ENCODE data around the gene SPAG8. TPM values are rescaled to one million over a fixed set of nuclear protein-coding genes. Genes with fewer than 3 reads are reported as not detected.

SPAG8 gene
- total and polyA plus RNA-seq, 2 donors from 2014 or later = 2.4 to 6.1 TPM

DNA sequence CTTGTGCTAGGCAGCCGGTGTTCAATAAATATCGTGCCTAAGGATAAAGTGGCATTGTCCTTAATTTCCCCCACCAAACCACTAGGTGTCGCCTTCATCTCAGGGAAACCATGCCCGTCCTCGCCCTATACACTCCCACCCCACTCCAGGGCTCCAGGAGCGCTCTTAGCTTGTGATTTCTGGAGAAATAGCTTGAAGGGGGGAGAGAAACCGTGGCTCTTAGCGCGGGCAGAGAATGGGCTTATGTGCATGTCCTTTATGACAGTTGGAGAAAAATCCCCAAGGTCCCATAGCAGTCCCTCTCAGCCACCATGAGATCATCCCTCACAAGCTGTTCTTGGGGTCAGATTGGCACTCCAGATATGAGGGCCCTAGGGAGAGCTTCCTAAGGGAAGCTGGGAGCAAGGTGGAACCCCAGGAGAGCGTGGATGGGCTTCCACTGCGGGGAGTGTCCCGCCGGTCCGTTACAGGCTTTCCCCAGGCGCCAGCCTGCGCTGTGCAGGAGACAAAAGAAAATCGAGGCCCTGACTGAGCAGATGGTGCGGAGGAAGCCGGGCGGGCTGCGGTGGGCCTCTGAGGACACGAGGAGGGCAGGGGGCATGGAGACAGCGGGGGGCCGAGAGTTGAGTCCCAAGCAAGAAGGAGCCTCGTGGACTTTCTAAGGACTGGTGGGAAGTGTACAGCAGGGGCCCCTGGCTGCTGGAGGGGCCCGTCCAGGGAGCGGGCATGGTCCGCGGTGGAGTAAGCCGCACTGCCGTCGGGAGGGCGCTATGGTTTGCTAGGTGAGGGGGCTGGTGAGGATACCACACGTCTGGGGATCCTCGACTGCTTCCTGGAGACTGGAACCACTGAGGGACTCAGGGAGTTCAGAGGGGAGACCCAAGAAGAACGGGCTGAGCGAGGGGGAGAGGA, 21.4 kb downstream of the SPAG8 start:
- peak; percentile 81 to 94 (median 86) for DNase-seq
- Histone ChIP-seq H3K27me3 (ENCODE audit: control insufficient read depth, insufficient read depth, low read length) (no peaks in the 10 kb centered on the region), H3K27ac (ENCODE audit: low read depth in 2 of 2, low read length in 2 of 2) (no peak overlapping the region), H3K9ac (ENCODE audit: low read length in 3 of 3) (peak overlapping the region in 1 of 3 donors; percentile 26), H3K9me3 (ENCODE audit: control insufficient read depth in 2 of 3, insufficient read depth in 1 of 3, low read length in 3 of 3) (no peaks in the 10 kb centered on the region), H3K4me1 (ENCODE audit: control insufficient read depth in 2 of 3, insufficient read depth in 2 of 3, low read depth in 1 of 3, low read length in 3 of 3) (peaks cover 0 to 9% (median 3%) of the 10 kb centered on the region in 3 donors), H3K36me3 (ENCODE audit: control insufficient read depth in 2 of 3, insufficient read depth in 3 of 3, low read length in 3 of 3) (no peaks in the 10 kb centered on the region), H3K4me3 (ENCODE audit: low read length in 3 of 3) (no peak overlapping the region)
- intact Hi-C loops (cut with DNase I) = loop anchor here (5.0 kb wide), 1 partner anchor 92 kb away; no protein-coding TSS in a partner anchor
- TF ChIP-seq, protein P1, sequence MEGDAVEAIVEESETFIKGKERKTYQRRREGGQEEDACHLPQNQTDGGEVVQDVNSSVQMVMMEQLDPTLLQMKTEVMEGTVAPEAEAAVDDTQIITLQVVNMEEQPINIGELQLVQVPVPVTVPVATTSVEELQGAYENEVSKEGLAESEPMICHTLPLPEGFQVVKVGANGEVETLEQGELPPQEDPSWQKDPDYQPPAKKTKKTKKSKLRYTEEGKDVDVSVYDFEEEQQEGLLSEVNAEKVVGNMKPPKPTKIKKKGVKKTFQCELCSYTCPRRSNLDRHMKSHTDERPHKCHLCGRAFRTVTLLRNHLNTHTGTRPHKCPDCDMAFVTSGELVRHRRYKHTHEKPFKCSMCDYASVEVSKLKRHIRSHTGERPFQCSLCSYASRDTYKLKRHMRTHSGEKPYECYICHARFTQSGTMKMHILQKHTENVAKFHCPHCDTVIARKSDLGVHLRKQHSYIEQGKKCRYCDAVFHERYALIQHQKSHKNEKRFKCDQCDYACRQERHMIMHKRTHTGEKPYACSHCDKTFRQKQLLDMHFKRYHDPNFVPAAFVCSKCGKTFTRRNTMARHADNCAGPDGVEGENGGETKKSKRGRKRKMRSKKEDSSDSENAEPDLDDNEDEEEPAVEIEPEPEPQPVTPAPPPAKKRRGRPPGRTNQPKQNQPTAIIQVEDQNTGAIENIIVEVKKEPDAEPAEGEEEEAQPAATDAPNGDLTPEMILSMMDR (IDR thresholded peaks at IDR 0.05; ENCODE audit: borderline replicate concordance, extremely low read depth, insufficient read depth) = peak; percentile 91
- FAIRE-seq = peak; percentile 52

DNA sequence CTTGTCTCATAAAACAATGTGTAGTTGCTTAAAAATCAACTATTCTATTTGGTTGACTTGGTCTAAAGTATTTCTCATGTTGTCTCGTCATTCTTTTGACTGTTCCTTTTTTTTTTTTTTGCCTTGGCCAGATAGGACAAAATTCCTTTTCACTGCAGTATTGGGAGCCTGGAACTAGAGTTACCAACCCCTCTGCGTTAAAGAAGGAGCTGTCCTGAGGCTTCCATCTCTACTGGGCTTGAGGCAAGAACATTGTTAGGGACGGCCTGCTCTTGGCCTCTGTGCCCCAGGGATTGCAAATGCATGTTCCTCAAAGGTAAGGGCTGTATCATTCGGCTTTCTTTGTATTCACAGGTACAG, 22.1 kb downstream of the SPAG8 start:
- Histone ChIP-seq H3K27me3 (ENCODE audit: control insufficient read depth, insufficient read depth, low read length) (no peaks in the 10 kb centered on the region), H3K27ac (ENCODE audit: low read depth in 2 of 2, low read length in 2 of 2) (no peak overlapping the region), H3K36me3 (ENCODE audit: control insufficient read depth in 2 of 3, insufficient read depth in 3 of 3, low read length in 3 of 3) (no peaks in the 10 kb centered on the region), H3K4me3 (ENCODE audit: low read length in 3 of 3) (no peak overlapping the region), H3K9me3 (ENCODE audit: control insufficient read depth in 2 of 3, insufficient read depth in 1 of 3, low read length in 3 of 3) (no peaks in the 10 kb centered on the region), H3K4me1 (ENCODE audit: control insufficient read depth in 2 of 3, insufficient read depth in 2 of 3, low read depth in 1 of 3, low read length in 3 of 3) (peaks cover 0 to 9% (median 3%) of the 10 kb centered on the region in 3 donors), H3K9ac (ENCODE audit: low read length in 3 of 3) (no peak overlapping the region)
- TF ChIP-seq, protein P1 (IDR thresholded peaks at IDR 0.05; ENCODE audit: borderline replicate concordance, extremely low read depth, insufficient read depth) = no peak
- intact Hi-C loops (cut with DNase I) = loop anchor here (5.0 kb wide), 1 partner anchor 92 kb away; no protein-coding TSS in a partner anchor
- DNase-seq (no peak), FAIRE-seq (no peak)

DNA sequence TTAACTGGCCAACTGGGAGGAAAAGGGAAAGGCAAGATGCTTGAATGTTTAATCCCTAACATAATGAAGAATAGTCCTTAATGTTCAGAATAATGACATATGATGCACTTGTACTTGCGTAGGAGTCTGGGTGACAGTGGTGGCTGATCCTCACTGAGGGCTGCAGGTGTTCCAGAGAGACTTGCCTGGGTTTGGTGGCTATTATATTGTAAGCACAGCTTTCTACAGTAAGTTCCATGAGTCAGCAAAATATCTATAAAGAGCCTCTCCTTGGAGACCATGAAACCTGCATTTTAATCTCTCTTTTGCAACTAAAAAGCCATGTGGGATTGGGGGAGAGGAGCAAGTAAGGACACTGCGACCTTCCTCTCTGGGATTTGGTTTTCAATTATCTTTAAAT, 22.5 kb downstream of the SPAG8 start:
- FAIRE-seq (no peak), DNase-seq (no peak)
- TF ChIP-seq, protein P1 (IDR thresholded peaks at IDR 0.05; ENCODE audit: borderline replicate concordance, extremely low read depth, insufficient read depth) = no peak
- Histone ChIP-seq H3K4me3 (ENCODE audit: low read length in 3 of 3) (no peak overlapping the region), H3K27ac (ENCODE audit: low read depth in 2 of 2, low read length in 2 of 2) (no peak overlapping the region), H3K36me3 (ENCODE audit: control insufficient read depth in 2 of 3, insufficient read depth in 3 of 3, low read length in 3 of 3) (no peaks in the 10 kb centered on the region), H3K27me3 (ENCODE audit: control insufficient read depth, insufficient read depth, low read length) (no peaks in the 10 kb centered on the region), H3K9me3 (ENCODE audit: control insufficient read depth in 2 of 3, insufficient read depth in 1 of 3, low read length in 3 of 3) (no peaks in the 10 kb centered on the region), H3K4me1 (ENCODE audit: control insufficient read depth in 2 of 3, insufficient read depth in 2 of 3, low read depth in 1 of 3, low read length in 3 of 3) (peaks cover 0 to 9% (median 3%) of the 10 kb centered on the region in 3 donors), H3K9ac (ENCODE audit: low read length in 3 of 3) (no peak overlapping the region)
- intact Hi-C loops (cut with DNase I) = no loop called here
